Measurements from ENCODE around the gene TBX3. TPM values are rescaled to one million over a fixed set of nuclear protein-coding genes. Genes with fewer than 3 reads are reported as not detected.
A peak's percentile ranks its signal among the peaks of the same experiment; 100 is the strongest.

Gene TBX3
- total and polyA plus RNA-seq, 2 experiments from 2014 or later = 63.7 to 87.5 TPM

- no peak for DNase-seq (ENCODE audit: low read depth in 1 of 2, low spot score in 1 of 2)
- Histone ChIP-seq H3K27me3 (peaks cover 72% of the 10 kb centered on the region), H3K9me3 (ENCODE audit: low read depth) (no peaks in the 10 kb centered on the region), H3K36me3 (no peaks in the 10 kb centered on the region), H3K4me3 (no peak overlapping the region), H3K4me1 (ENCODE audit: low read depth) (peaks cover 30% of the 10 kb centered on the region), H3K27ac (no peak overlapping the region)
- TF ChIP-seq CTCF (IDR thresholded peaks at IDR 0.05; ENCODE audit: low read depth, low read length) = no peak
These were observed 3.8 kb upstream of the TBX3 start for GRCh38 chr12:114687802-114688201.

- H3K36me3 ChIP-seq = no peaks in the 10 kb centered on the region
- TF ChIP-seq CTCF (IDR thresholded peaks at IDR 0.05; ENCODE audit: low read depth, low read length) = no peak
- no peak for DNase-seq (ENCODE audit: low read depth in 1 of 2, low spot score in 1 of 2)
- peaks cover 64% of the 10 kb centered on the region for H3K27me3 ChIP-seq
- no peak overlapping the region for H3K4me3 ChIP-seq
- no peaks in the 10 kb centered on the region for H3K9me3 ChIP-seq (ENCODE audit: low read depth)
- no peak overlapping the region for H3K27ac ChIP-seq
- H3K4me1 ChIP-seq (ENCODE audit: low read depth) = peaks cover 30% of the 10 kb centered on the region
These were observed 3.0 kb upstream of the TBX3 start for GRCh38 chr12:114686773-114687500.

GRCh38 chr12:114686426-114686772, 2.4 kb upstream of the TBX3 start:
- TF ChIP-seq CTCF (IDR thresholded peaks at IDR 0.05; ENCODE audit: low read depth, low read length) = no peak
- DNase-seq (ENCODE audit: low read depth in 1 of 2, low spot score in 1 of 2) = no peak
- H3K27ac ChIP-seq = no peak overlapping the region
- no peaks in the 10 kb centered on the region for H3K9me3 ChIP-seq (ENCODE audit: low read depth)
- H3K36me3 ChIP-seq = no peaks in the 10 kb centered on the region
- peaks cover 30% of the 10 kb centered on the region for H3K4me1 ChIP-seq (ENCODE audit: low read depth)
- peaks cover 58% of the 10 kb centered on the region for H3K27me3 ChIP-seq
- H3K4me3 ChIP-seq = no peak overlapping the region

- no peak for TF ChIP-seq CTCF (IDR thresholded peaks at IDR 0.05; ENCODE audit: low read depth, low read length)
- no peak overlapping the region for H3K4me3 ChIP-seq
- no peaks in the 10 kb centered on the region for H3K9me3 ChIP-seq (ENCODE audit: low read depth)
- H3K27ac ChIP-seq = peak overlapping the region; percentile 96
- peaks cover 30% of the 10 kb centered on the region for H3K4me1 ChIP-seq (ENCODE audit: low read depth)
- DNase-seq (ENCODE audit: low read depth in 1 of 2, low spot score in 1 of 2) = no peak
- no peaks in the 10 kb centered on the region for H3K36me3 ChIP-seq
- H3K27me3 ChIP-seq = peaks cover 53% of the 10 kb centered on the region
These were observed 1.9 kb upstream of the TBX3 start for GRCh38 chr12:114685869-114686268.

- no peak for TF ChIP-seq CTCF (IDR thresholded peaks at IDR 0.05; ENCODE audit: low read depth, low read length)
- no peak for DNase-seq (ENCODE audit: low read depth in 1 of 2, low spot score in 1 of 2)
- peak overlapping the region; percentile 96 for H3K27ac ChIP-seq
These were observed 1.4 kb upstream of the TBX3 start for GRCh38 chr12:114685320-114685781.

More at GRCh38 chr12:114685320-114685781, 1.4 kb upstream of the TBX3 start:
- Histone ChIP-seq H3K27me3 (peaks cover 51% of the 10 kb centered on the region), H3K9me3 (ENCODE audit: low read depth) (no peaks in the 10 kb centered on the region), H3K4me3 (peak overlapping the region; percentile 73), H3K36me3 (no peaks in the 10 kb centered on the region), H3K4me1 (ENCODE audit: low read depth) (peaks cover 30% of the 10 kb centered on the region)
